GM15510 (cell line): Measurements from ENCODE around the gene LSM12.

Experiments
- POLR2A ChIP-seq: IDR thresholded peaks from 3 replicates; pipeline ENCODE4 v1.6.1; 2011; ENCODE audit warnings: borderline replicate concordance; ENCODE audit not compliant: insufficient read length; ENCODE audit errors: extremely low read depth

The LSM12 gene

DNA sequence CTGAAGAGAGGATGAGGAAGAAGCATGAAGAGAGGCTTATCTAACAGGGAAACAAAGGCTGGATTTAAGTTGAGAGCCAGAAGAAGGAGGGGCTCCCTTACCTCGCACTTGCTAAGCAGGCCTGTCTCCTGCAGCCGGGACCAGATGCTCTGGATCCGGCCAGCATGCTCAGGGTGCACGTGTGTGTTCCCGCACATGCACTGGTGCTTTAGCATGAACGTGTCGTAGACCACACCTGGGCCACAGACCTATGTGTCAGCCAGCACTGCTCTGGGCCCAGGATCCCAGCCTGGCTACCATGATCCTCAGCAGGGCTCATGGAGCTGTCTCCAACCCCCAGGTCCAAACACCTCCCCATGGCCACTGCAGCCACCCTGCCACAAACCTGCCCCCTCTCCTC is 18.4 kb upstream of the LSM12 start:
- TF ChIP-seq POLR2A: no peak

GRCh38 chr17:44084131-44084538 is 17.7 kb upstream of the LSM12 start:
- TF ChIP-seq POLR2A: no peak

DNA sequence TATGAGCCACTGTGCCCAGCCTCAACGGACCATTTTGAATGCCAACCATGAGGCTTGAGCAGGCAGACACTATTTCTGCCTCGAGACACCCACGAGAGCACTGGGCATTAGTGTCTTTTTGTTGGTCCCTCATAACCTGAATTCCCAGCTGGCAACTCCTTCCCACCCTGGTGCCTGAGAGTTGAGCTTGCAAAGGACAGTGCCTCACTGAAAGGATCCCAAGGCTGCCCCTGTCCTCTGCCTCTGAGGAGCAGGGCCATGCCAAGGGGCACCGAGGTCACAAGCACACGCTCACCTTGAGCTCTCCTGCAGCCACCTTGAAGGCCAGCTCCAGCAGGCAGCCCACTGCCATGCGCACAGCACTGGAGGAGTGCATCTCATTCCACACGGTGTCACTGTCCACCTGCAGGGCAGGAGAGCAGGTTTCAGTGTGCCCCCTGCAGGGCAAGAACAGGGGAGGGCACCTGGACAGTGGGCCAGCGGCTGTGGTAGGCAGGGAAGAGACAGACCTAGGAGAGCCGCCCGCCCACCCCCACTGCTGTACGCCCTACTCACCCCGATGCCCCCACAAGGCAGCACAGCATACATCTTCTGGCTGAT is 16.9 kb upstream of the LSM12 start:
- TF ChIP-seq POLR2A: no peak

DNA sequence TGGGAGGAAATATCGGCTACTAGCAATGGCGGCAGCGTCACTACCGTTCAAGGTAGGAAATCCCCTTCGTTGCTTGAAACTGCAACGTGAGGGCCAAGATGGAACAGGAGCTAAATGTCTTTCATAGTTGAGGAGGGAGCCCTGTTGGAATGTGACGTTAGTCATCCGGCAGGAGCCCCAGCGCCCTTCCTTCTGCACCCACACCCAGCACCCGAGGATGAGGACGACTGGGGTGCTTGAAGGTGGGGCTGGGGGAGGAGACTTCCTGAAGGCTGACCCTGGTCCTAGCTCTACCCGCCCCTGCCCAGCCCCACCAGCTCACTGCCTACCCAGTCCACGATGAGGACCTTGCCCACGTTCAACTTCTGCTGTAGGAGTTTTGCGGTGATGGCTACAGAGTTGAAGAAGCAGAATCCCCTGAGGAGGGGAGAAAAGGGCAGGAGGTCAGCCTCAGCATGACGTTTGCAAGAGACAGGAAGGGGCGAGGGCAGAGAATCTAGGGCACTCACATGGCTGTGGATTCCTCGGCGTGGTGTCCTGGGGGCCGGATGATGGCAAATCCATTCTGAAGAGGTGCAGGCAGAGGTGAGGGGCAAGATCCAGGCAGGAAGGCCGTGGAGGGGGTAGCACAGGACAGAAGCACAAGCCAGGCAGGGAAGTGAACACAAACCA is 15.9 kb upstream of the LSM12 start:
- no peak for TF ChIP-seq POLR2A

- TF ChIP-seq POLR2A: no peak
Observed at GRCh38 chr17:44081681-44082080, 15.2 kb upstream of the LSM12 start.

DNA sequence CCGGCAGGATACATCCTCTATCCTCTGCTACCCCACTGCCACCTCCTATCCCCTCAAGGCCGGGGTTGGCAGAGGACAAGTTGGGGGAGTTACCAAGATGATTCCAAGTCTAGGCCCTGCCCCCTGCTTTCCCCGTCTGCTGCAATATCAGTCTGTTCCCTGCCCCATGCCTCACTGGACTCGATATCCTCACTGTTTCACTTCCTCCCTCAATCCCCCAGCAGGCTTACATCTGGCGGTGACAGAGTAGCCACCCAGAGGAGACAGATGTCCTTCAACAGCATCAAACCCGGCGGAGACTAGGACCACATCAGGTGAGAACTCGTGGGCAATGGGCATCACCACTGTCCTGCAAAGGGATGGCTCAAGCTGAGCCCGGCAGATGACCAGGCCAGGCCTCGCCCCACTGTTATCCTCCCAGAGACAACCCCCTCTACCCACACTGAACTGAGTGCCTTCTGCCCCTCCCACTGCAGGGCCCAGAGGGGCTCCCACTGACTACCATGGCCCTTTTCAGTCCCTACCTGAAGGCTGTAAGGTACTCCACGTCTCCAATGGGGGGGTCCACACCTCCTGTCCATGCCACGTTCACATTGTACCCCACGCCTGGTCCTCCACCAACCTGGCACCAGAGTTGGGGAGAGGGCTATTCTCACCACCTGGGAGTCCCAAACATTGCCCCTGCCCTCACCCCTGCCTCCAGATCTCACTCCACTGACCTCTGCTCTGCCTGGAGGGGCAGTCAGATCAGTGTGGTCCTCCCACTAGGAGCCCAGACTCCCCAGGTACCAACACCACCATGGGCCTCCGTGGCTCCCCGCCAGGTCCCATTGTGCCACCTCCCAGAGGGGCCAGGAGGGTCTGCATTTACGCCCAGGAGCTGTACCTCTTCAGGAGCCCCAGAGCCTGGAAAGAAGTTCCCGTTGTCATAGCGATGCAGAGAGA is 13.7 kb upstream of the LSM12 start:
- no peak for TF ChIP-seq POLR2A

DNA sequence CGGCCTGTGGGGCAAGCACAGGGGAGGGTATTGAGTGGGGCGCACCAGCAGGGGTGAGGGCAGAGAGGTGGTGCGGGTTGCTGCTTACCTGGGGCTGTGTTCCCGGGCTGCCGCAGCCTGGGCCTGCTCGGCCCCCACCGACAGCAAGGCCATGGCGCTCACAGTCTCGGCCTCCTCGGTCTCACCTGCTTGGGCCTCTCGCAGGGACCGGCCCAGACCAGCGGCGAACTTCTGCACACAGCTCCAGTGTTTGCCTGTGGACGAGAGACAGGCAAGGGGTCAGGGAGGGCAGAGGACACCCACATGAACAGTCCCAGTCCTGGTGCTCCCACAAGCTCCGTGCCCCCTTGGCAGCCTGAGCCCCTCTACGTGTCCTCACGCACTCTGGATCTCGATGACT is 11.9 kb upstream of the LSM12 start:
- no peak for TF ChIP-seq POLR2A

- no peak for TF ChIP-seq POLR2A
Observed at GRCh38 chr17:44077595-44077909, 11.1 kb upstream of the LSM12 start.

DNA sequence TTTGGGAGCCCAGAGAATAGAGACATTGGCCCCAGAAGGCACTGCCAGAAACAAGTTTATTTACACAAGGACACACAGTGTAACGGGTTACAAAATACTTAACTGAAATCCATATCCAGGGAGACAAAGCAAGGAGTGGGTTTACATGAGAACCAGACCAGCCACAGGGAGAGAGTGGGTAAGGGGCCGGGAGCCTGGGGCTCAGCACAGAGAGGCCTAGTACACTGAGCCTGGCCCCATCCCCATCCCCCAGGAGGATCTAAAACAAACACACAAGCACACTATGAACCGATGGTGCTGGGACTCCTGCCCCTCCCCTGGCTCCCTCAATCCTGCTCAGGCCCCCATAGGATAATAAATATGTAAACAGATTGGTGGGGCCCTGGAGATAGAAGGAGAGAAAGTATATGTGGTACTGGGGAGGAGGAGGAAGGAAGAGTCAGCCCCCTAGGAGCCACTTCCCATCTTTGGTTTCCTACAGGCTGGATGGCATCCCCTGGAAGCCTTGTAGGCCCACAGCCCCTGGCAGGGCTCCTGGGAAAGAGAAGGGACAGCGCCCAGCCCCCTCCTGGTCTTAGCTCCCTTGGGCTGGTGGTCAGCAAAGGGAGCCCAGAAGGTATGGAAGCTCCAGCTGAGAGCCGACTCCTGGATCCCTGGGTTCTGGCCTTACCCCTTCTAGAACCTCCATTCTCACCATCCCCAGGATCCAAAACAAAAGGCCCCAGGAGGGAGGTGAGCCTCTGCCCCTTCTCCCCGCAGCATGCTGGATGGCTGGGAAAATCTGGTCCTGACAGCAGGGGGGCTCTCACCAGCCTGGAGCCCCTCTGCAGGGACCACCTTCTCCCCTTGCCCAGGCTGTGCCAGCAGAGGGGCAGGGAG is 10.5 kb upstream of the LSM12 start:
- TF ChIP-seq POLR2A: no peak

DNA sequence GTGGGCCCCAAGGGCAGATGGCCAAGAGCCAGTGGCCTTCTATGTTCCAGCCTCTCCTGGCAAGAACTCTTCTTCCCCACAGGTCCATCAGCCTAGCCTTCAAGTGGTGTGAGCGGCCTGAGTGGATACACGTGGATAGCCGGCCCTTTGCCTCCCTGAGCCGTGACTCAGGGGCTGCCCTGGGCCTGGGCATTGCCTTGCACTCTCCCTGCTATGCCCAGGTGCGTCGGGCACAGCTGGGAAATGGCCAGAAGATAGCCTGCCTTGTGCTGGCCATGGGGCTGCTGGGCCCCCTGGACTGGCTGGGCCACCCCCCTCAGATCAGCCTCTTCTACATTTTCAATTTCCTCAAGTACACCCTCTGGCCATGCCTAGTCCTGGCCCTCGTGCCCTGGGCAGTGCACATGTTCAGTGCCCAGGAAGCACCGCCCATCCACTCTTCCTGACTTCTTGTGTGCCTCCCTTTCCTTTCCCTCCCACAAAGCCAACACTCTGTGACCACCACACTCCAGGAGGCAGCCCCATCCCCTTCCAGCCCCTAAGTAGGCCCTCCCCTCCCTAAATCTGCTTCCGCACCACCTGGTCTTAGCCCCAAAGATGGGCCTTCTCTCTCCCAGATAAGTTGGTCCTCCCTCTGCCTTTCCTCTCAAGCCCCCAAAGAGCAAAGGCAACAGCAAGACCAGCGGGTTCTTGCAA is 9.3 kb upstream of the LSM12 start:
- no peak for TF ChIP-seq POLR2A

GRCh38 chr17:44074911-44075285 is 8.4 kb upstream of the LSM12 start:
- TF ChIP-seq POLR2A: no peak

DNA sequence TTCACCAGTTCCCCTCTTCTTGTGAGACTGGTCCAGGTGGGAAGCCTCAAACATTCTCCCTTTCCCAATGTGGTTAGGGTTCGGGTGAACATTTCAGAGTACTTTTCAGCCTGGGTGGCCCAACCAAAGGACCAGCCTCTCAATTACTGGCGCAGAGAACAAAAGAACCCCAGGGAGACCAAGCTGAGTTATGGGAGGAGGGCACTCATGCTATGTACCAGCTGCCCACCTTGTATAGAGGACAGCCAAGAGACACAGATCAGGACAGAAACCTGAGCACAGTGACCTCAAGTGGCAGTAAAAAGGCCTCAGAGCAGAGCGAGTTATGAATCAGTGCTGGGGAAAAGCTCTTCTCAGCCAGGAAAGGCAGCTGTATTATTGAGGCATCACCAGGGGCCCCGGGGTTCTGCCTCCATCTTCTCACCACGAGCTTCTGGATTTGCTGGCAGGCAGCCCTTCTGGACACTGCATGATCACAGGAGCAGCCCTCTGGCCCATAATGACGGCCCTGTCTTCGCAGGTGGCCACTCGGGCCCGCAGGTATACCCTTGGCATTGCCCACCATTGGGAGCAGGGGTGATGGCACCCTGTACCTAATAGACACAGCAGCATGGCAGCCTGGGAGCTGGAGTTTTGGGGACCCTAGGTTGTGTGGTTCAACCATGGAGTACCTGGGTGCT is 7.9 kb upstream of the LSM12 start:
- no peak for TF ChIP-seq POLR2A

DNA sequence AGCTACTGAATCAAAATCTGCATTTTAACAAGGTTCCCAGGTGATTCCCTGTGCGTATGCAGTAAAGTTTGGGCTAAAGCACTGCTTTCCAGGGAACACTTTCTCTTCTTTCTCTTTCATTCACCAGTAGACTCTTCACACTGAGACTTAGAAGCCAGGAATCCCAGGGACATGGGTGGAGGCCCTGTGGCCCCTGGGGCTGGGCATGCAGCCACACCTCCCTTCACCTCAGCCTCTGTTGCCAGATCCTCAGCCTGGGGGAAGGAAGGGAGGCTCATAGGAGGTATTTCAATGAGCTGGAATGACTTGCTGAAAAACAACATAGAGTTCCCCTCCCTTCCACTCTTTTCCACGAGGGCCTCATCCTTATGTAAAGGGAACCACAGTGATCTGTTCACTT is 5.3 kb upstream of the LSM12 start:
- TF ChIP-seq POLR2A: no peak

DNA sequence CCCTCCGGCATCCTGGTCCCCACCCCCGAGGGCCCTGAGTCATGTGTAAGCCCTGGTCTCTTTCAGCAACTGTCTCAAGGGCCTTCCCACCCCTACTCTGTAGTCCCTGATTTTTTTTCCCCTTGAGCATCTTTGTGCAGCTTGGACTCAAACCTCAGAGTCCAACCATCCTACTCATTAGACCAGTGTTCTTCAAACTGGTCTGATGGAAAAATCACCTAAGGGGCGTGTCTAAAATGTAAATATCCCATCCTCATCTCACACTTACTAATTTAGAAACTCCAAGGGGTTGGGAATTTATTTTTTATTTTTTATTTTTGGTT is 4.7 kb upstream of the LSM12 start:
- TF ChIP-seq POLR2A: no peak

DNA sequence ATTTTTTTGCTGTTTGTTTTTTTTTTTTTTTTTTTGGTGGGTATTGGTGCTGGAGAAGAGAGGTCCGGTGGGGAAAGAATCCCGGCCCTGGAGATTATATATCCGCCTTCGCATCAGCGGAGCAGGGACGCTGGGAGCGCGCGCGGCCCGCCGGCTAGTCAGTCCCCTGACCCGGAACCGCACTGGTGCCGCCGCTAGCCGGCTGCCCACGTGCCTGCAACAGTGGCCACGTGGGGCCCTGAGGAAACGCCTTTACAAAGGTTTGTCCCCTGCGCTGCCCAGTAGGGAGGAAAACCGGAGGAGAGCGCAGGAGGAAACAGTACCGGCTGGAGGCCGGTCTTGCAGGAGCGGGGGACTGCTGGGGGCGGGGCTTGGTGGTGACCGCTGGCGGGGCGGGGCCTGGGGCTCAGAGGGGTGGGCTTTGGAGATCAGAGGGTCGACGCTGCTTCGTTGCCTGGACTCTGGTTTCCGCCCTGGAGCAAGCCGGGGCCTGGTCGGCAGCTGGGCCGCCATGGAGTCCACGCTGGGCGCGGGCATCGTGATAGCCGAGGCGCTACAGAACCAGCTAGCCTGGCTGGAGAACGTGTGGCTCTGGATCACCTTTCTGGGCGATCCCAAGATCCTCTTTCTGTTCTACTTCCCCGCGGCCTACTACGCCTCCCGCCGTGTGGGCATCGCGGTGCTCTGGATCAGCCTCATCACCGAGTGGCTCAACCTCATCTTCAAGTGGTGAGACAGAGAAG is 4.2 kb upstream of the LSM12 start, which contains the start of gene G6PC3:
TSS of gene G6PC3 (plus strand) at position 281 of the 743 bp plus-strand sequence. CDS start at position 512, 231 bp downstream.
- TF ChIP-seq POLR2A: peak; percentile 75
